OCI-LY3 (cell line): ENCODE results near the gene BCL2L2.

Source experiments
- CTCF ChIP-seq: fragments of 200-600, 300-600 bp; sonication (generic); IDR thresholded peaks from 2 replicates; pipeline ENCODE4 v1.5.1; 2014; ENCODE audit warnings: antibody characterized with exemption, low read length, low read depth
- EZH2phosphoT487 ChIP-seq: fragments of 200-600 bp; shearing (Covaris generic); IDR thresholded peaks from 2 replicates; pipeline ENCODE4 v1.6.1; 2018; ENCODE audit warnings: antibody characterized with exemption, mixed run types, low read depth

DNA sequence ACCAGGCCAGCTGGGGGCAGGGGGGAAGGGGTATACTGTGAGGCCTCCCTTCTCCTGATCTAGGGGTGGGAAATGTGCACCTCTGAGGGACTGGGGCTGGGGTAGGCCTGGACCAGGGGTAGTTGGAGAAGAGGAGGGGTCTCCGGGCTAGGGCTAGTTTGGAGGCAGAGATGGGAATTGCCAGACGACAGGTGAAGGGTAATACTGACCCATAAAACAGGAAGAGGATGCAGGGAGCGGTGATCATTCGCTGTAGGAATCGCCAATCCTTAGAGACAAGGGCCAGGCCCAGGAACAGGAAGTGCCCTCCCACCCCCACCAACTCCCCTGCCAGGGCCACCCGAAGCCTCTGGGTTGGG, 41.6 kb downstream of the BCL2L2 start:
- TF ChIP-seq CTCF (no peak), EZH2phosphoT487 (no peak)
